GM18873 (cell line): ENCODE measurements around the gene ATG101.

Experiments
- ATAC-seq: cut with Tn5 transposase; IDR thresholded peaks from one replicate; pipeline ENCODE4 v1.9.1; 2021; ENCODE audit warnings: mild to moderate bottlenecking, moderate library complexity, moderate number of reproducible peaks; ENCODE audit not compliant: unreplicated experiment, low FRiP score

ATG101 gene

DNA sequence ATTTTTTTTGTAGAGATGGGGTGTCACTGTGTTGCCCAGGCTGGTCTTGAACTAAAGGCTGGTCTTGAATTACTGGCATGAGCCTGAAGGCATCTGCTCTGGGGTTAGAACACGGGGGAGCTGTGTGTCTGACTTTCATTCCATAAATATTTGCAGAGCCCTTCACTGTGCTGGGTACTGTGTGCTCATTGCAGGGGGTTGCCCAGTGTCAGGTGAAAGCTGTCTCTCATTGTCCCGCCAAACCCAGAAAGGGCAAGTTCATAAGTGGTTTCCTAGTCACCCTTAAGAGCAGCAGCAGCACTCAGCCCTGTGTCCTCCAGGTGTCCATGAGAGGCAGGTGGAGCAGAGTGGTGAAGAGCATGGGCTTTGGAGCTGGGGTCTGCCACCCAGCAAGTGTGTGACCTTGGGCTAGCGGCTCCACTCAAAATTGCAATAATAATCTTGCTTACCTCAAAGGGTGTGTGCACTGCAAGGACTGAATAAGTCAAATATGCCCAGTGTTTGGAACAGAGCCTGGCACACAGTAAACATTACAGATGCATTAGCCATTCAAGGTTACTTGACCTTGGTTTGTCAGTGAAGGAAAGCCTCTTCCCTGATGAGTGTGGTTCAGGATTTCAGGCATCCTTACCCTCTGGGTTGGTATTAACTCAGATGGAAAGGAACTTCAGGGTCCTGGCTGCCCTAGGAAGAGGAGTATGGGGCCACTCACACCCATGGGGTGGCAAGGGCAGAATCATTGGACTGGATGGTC lies 5.4 kb downstream of the ATG101 start:
- no peak for ATAC-seq

DNA sequence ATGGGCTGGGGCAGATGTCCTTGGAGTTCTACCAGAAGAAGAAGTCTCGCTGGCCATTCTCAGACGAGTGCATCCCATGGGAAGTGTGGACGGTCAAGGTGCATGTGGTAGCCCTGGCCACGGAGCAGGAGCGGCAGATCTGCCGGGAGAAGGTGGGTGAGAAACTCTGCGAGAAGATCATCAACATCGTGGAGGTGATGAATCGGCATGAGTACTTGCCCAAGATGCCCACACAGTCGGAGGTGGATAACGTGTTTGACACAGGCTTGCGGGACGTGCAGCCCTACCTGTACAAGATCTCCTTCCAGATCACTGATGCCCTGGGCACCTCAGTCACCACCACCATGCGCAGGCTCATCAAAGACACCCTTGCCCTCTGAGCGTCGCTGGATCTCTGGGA lies 7.0 kb downstream of the ATG101 start:
- ATAC-seq: no peak

DNA sequence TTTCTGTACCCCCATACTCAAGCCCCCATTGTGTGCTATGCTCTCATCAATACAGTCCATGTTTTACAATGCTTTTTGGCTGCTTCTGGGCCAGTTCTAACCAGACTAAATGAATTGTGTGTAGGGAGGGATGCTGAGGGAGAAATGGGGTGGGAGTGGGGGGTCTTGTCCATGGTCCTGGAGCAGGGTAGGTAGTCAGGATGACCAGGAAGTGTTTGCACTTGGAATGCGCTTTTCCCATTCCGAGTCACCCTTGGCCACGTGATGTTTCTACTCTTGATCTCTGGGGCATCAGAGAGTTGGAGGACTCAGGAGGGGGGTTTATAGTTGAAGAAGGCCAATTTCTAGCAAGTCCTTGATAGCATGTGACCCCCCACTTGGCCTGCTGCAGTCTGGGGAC lies 8.5 kb downstream of the ATG101 start:
- no peak for ATAC-seq

DNA sequence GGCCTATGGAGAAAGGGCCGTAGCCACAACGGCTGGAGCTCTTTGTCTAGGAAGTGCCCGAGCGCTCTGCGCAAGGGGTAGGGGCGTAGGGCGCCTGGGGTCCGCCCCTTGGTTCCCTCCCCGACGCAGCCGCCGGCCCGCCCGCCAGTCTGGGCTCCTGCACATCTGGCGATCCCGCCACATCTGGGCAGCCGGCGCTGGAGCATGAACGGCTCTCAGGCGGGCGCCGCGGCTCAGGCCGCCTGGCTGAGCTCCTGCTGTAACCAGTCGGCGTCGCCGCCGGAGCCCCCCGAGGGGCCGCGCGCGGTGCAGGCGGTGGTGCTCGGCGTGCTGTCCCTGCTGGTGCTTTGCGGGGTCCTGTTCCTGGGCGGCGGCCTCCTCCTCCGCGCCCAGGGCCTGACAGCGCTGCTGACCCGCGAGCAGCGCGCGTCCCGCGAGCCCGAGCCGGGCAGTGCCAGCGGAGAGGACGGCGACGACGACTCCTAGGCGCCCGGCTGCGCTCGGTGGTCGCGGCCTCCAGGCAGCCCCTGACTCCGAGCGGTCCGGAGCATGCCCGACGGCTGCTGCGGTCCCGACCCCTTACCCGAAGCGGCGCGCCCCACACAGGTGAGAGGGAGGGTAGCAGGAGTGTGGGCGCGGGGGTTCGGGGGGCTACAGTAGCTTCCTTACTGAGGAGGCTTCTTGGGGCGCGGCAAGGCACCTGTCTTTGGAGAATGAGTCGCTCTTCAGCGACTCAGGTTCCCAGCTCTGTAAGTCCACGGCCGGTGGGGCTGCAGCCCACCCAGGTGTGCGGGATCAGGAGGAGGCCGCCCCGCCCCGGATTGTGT lies 10.0 kb downstream of the ATG101 start, which contains the start of gene SMIM41:
Gene SMIM41 (plus strand): TSS at position 129 of the 827 bp plus-strand sequence. CDS start 76 bp downstream, at position 205.
- no peak for ATAC-seq

GRCh38 chr12:52080403-52081251 lies 10.8 kb downstream of the ATG101 start:
- no peak for ATAC-seq

GRCh38 chr12:52081263-52081733 lies 11.5 kb downstream of the ATG101 start:
- no peak for ATAC-seq

DNA sequence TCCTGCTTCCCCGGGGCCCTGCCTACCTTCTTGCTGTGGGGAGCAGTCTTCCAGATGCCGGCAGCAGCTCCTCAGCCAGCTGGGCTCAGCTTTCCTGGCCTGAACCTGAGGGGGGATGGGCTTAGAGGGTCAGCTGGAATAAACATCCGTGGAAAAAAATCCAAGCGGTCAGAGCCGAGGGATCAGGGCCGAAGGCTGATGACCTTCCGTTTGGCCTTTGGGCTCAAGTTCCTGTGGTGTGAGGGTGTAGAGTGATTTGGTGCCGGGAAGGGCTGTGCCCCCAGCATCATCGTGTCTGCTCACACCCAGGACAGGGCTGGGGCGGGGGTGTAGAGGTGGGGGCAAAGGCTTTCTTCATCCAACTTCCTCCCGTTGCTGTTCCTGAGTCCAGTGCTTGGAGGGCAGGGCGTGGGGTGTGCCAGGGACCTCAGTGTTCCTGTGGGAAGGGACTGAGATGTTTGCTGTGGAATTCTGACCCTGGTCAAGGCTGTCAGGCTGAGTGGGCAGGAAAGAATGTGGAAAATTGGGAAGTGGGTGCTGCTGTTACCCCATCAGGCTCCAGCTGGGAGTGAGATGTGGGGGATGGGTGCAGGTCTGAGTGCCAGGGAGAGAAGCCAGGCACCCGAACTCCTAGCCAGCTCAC lies 12.4 kb downstream of the ATG101 start:
- no peak for ATAC-seq

GRCh38 chr12:52082669-52082987 lies 12.8 kb downstream of the ATG101 start:
- ATAC-seq: no peak

DNA sequence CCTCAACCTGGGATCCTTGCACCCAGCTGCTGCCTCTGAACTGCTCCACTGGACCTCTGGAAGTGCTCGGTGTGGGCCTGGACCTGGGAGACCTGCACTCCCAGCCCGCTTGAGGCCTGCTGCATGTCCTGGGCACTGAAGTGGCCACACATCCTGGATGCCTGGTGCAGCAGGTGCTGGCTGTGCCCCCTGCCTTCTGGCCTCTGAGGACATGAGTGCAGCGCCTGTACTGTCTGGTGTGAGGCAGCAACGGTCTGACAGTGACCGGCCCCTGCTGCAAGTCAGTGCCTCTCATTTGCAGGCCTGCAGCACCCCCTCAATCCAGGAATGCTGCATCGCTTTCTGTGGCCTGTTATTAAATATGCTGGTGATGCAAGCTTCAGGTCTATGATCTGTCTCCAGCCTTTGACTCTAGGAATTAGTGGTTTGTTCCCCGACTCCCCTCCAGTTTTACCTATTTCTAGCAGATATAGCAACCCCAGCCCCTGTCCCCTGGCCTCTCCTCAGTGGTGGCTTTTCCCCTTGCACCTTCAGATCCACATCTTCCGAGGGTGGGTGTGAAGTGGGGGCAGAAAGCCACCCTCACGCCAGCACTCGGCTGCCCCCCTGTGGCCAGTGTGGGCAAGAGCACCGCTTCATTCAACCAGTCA lies 13.3 kb downstream of the ATG101 start:
- ATAC-seq: no peak

DNA sequence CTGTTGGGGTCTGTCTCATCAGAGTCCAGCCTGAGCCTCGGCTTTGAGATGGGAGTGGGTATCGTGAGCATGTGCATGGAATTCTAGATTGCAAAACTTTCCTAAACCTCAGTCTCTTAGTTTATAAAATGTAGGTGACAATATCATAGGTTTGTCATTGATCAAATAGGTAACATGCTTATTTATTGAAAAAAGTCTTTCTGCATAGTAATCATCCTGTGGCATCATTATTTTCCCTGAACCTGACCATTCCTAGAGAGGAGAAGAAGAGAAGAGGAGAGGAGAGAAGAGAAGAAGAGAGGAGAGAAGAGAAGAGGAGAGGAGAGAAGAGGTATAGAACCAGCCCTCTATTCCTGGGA lies 13.8 kb downstream of the ATG101 start:
- no peak for ATAC-seq

DNA sequence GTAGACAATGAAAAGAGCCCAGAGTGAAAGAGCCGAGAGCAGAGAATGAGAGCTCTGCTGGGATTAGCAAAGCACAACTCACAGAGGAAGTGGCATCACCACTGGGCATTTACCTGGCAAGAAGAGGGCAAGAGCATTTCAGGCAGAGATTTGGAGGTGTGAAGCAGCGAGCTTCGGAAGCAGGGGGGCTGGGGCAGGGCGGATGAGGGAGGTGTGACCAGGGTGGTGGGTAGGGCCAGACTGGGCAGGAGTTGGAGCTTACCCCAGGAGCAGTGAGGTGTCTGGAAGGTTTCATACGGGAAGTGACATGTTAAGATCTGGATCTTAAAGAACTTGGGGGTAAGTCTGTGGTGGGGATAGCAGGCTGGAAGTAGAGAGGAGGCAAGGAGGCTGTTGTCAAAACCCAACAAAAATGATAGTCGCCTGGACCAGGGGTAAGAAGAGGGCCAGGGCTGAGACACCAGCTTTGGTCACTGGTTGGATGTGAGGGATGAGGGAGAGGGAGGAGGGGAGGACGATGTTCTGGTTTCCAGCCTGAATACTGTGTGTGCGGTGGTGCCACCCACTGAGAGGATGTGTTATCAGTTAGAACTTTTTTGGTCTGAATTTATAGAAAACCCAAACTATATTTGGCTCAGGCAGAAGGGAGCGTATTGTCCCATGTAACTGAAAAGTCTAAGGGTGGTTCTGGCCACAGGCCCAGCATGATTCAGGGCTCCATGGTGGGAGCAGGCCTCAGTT lies 14.9 kb downstream of the ATG101 start:
- no peak for ATAC-seq

- no peak for ATAC-seq
These were observed 16.0 kb downstream of the ATG101 start for GRCh38 chr12:52085682-52086180.

- no peak for ATAC-seq
These were observed 16.6 kb downstream of the ATG101 start for GRCh38 chr12:52086366-52086765.

GRCh38 chr12:52086944-52087835 lies 17.4 kb downstream of the ATG101 start:
- ATAC-seq: no peak

- no peak for ATAC-seq
These were observed 18.4 kb downstream of the ATG101 start for GRCh38 chr12:52087961-52088820.

DNA sequence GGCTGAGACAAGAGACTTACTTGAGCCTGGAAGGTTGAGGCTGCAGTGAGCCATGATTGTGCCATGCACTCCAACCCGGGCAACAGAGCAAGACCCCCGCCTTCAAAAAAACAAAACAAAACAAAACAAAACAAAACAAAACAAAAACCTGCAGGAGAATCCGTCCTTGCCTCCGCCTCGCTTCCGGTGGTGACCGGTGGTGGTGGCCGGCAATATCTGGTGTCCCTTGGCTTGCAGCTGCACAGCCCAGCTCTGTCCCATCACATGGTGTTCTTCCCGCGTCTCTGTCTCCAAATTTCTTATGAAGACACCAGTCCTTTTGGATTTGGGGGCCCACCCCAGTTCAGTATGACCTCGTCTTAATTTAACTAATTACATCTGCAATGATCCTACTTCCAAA lies 19.7 kb downstream of the ATG101 start:
- no peak for ATAC-seq

DNA sequence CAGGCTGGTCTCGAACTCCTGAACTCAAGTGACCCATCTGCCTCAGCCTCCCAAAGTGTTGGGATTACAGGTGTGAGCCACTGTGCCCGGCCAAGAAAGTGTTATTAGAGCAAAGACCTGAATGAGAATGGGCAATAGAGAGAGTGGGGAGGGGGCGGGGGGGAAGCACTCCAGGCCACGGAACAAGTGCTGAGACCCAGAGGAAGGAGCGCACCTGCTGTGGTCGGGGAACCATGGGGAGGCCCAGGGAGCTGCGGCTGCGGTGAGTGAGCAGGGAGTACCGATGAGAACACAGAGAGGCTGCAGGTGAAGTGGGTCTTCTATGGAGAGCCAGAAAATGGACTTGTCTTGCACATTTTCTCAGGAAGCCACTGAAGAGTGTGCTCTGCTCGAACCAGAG lies 20.5 kb downstream of the ATG101 start:
- ATAC-seq: no peak
